ENCODE measurements around the gene B3GNT5.
A peak's percentile ranks its signal among the peaks of the same experiment; 100 is the strongest.
"Not testable (repeated sequence)": the region's sequence is repeated elsewhere in the genome, so short reads cannot be mapped to it uniquely, and the experiment has no call there.

B3GNT5 gene

DNA sequence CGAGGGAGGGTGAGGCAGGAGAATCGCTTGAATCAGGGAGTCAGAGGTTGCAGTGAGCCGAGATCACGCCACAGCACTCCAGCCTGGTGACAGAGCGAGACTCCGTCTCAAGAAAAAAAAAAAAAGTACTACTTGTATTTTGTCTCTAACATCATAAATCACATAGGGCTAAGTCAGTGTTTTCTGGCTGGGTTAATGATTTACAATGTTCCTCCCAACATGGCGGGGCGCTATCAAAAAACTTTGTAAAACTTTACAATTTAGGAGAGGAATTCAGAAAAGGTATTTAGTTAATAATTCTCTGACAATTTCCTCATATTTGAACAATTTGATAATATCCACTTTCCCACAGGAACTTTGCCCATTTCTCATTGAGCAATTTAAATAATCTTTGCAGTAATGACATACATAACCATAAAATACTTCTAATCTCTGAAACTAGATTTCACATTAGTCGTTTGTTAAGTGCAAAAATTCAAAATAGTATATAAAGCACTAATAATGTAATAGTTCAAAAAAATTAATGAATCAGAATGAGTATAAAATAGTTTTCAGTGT, 26.6 kb upstream of the B3GNT5 start:
- no peak overlapping the region for H3K27ac ChIP-seq
- H3K36me3 ChIP-seq, result no peaks in the 10 kb centered on the region
- no peak overlapping the region for H3K4me3 ChIP-seq
- H4K20me1 ChIP-seq, result no peaks in the 10 kb centered on the region
- no peak for TF ChIP-seq Cebpa-rat (IDR thresholded peaks at IDR 0.05)
- no peak overlapping the region for H3K4me2 ChIP-seq
- no peaks in the 10 kb centered on the region for H3K27me3 ChIP-seq
- H3K4me1 ChIP-seq, result 0 out of 2 replicates have a peak, but pooled peaks cover 6% of the 10 kb centered on the region
- no peaks in the 10 kb centered on the region for H3K9me3 ChIP-seq
- H3K9ac ChIP-seq, result no peak overlapping the region

DNA sequence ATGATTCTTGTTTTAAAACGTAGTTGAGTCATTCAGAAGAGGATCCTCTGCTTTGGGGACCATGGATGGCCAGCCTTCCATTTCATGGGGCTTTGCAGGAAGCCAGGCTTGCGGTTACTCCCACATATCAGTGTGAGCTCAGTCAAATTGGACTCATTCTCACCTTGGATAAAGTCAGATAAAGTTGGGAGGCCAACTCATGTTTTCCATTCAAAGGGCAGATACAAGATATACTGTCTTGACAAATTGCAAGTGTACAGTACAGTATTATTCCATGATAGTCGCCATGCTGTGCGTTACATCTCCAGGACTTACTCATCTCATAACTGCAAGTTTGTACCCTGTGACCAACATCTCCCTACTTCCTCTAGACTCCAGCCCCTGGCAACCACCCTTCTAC, 25.5 kb upstream of the B3GNT5 start:
- Histone ChIP-seq H3K9me3 (no peaks in the 10 kb centered on the region), H3K9ac (no peak overlapping the region), H3K36me3 (no peaks in the 10 kb centered on the region), H3K4me1 (0 out of 2 replicates have a peak, but pooled peaks cover 6% of the 10 kb centered on the region), H3K27me3 (no peaks in the 10 kb centered on the region), H3K4me2 (no peak overlapping the region), H4K20me1 (no peaks in the 10 kb centered on the region), H3K27ac (no peak overlapping the region), H3K4me3 (no peak overlapping the region)
- TF ChIP-seq Cebpa-rat (IDR thresholded peaks at IDR 0.05), result no peak

DNA sequence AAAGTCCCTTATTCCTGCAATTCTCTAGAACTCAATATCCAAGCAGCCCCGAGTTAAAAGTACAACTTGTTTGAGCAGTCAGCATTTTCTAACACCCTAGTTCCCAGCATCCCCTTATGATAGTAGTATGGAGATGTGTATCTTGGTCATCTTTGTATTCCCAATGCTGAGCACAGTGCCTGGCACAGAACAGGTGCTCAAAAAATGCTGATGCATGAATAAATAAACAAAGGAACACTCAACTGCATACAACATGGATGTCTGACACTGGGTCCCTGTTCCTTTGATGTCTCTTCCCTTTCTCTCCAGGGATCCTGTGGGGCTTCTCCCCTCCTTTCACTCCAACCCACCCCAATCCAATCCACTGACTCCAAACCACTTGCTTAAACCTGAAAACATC, 23.9 kb upstream of the B3GNT5 start:
- H3K9ac ChIP-seq, result no peak overlapping the region
- H3K9me3 ChIP-seq, result no peaks in the 10 kb centered on the region
- H3K4me1 ChIP-seq, result peaks cover 13% of the 10 kb centered on the region
- H4K20me1 ChIP-seq, result no peaks in the 10 kb centered on the region
- H3K27me3 ChIP-seq, result no peaks in the 10 kb centered on the region
- TF ChIP-seq Cebpa-rat (IDR thresholded peaks at IDR 0.05), result no peak
- H3K4me3 ChIP-seq, result no peak overlapping the region
- H3K27ac ChIP-seq, result no peak overlapping the region
- no peak overlapping the region for H3K4me2 ChIP-seq
- no peaks in the 10 kb centered on the region for H3K36me3 ChIP-seq

- not testable (repeated sequence) for H3K27ac ChIP-seq, H3K27me3 ChIP-seq, H3K4me2 ChIP-seq, H3K9ac ChIP-seq, H3K4me3 ChIP-seq, H3K36me3 ChIP-seq, H3K4me1 ChIP-seq, H3K9me3 ChIP-seq, H4K20me1 ChIP-seq
Observed at GRCh38 chr3:183230251-183230650, 22.8 kb upstream of the B3GNT5 start.

GRCh38 chr3:183230826-183231225, 22.2 kb upstream of the B3GNT5 start:
- H3K4me3 ChIP-seq, result no peak overlapping the region
- no peaks in the 10 kb centered on the region for H4K20me1 ChIP-seq
- no peaks in the 10 kb centered on the region for H3K27me3 ChIP-seq
- no peak overlapping the region for H3K9ac ChIP-seq
- H3K9me3 ChIP-seq, result no peaks in the 10 kb centered on the region
- no peak overlapping the region for H3K27ac ChIP-seq
- H3K36me3 ChIP-seq, result no peaks in the 10 kb centered on the region
- TF ChIP-seq Cebpa-rat (IDR thresholded peaks at IDR 0.05), result no peak
- no peak overlapping the region for H3K4me2 ChIP-seq
- H3K4me1 ChIP-seq, result peaks cover 9% of the 10 kb centered on the region

DNA sequence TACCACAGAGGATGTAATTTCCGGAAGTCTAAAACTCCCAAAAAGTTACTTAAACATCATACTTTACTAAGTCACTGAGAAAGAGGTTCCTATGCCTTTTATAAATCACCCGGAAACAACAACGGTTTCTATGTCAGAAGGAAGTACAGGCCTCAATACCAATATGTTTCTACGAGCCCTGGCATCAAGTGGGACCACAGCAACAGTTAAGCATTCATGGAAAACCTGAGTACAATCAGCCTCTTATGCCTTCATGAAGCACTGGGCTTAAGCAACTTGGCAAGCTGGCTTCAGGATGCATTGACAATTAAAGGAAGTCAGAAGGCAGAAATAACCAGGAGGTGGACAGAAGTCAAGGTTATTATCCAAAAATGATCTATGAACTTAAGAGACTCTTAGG, 19.1 kb upstream of the B3GNT5 start:
- peaks cover 6% of the 10 kb centered on the region; the same call in 1 of the 2 replicates for H3K9me3 ChIP-seq
- H3K4me1 ChIP-seq, result peaks cover 9% of the 10 kb centered on the region
- no peaks in the 10 kb centered on the region for H4K20me1 ChIP-seq
- H3K4me2 ChIP-seq, result peak overlapping the region; percentile 27
- TF ChIP-seq Cebpa-rat (IDR thresholded peaks at IDR 0.05), result no peak
- no peaks in the 10 kb centered on the region for H3K36me3 ChIP-seq
- H3K9ac ChIP-seq, result no peak overlapping the region
- H3K27me3 ChIP-seq, result no peaks in the 10 kb centered on the region
- no peak overlapping the region; the same call in 1 of the 2 replicates for H3K27ac ChIP-seq
- no peak overlapping the region for H3K4me3 ChIP-seq

- H4K20me1 ChIP-seq, result no peaks in the 10 kb centered on the region
- H3K27ac ChIP-seq, result no peak overlapping the region
- H3K36me3 ChIP-seq, result peaks cover 12% of the 10 kb centered on the region
- H3K4me1 ChIP-seq, result peaks cover 6% of the 10 kb centered on the region
- no peak overlapping the region for H3K9ac ChIP-seq
- no peak overlapping the region for H3K4me3 ChIP-seq
- H3K9me3 ChIP-seq, result peaks cover 41% of the 10 kb centered on the region
- H3K4me2 ChIP-seq, result no peak overlapping the region
- TF ChIP-seq Cebpa-rat (IDR thresholded peaks at IDR 0.05), result no peak
- no peaks in the 10 kb centered on the region for H3K27me3 ChIP-seq
Observed at GRCh38 chr3:183239046-183239445, 14.0 kb upstream of the B3GNT5 start.

GRCh38 chr3:183242431-183242830, 10.6 kb upstream of the B3GNT5 start:
- H3K9me3 ChIP-seq, result peaks cover 42% of the 10 kb centered on the region
- no peak overlapping the region for H3K9ac ChIP-seq
- no peaks in the 10 kb centered on the region for H4K20me1 ChIP-seq
- H3K4me2 ChIP-seq, result no peak overlapping the region
- H3K4me3 ChIP-seq, result no peak overlapping the region
- TF ChIP-seq Cebpa-rat (IDR thresholded peaks at IDR 0.05), result no peak
- peaks cover 7% of the 10 kb centered on the region; the same call in 1 of the 2 replicates for H3K4me1 ChIP-seq
- H3K27me3 ChIP-seq, result no peaks in the 10 kb centered on the region
- peaks cover 12% of the 10 kb centered on the region for H3K36me3 ChIP-seq
- H3K27ac ChIP-seq, result no peak overlapping the region

DNA sequence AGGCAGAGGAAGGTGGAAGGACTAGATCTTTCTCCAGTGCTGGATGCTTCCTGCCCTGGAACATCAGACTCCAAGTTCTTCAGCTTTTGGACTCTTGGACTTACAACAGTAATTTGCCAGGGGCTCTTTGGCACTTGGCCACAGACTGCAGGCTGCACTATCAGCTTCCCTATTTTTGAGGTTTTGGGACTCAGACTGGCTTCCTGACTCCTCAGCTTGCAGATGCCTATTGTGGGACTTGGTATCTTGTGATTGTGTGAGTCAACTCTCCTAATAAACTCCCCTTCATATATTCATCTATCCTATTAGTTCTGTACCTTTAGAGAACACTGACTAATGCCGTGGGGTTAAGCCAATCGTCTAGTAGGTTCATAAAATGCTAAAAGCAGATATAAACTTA, 8.8 kb upstream of the B3GNT5 start:
- no peak overlapping the region for H3K27ac ChIP-seq
- no peaks in the 10 kb centered on the region for H3K27me3 ChIP-seq
- H3K9me3 ChIP-seq, result peaks cover 36% of the 10 kb centered on the region
- H3K9ac ChIP-seq, result no peak overlapping the region
- H3K4me3 ChIP-seq, result no peak overlapping the region
- H3K4me1 ChIP-seq, result peaks cover 15% of the 10 kb centered on the region
- H4K20me1 ChIP-seq, result no peaks in the 10 kb centered on the region
- H3K36me3 ChIP-seq, result peaks cover 12% of the 10 kb centered on the region
- no peak overlapping the region for H3K4me2 ChIP-seq
- no peak for TF ChIP-seq Cebpa-rat (IDR thresholded peaks at IDR 0.05)

DNA sequence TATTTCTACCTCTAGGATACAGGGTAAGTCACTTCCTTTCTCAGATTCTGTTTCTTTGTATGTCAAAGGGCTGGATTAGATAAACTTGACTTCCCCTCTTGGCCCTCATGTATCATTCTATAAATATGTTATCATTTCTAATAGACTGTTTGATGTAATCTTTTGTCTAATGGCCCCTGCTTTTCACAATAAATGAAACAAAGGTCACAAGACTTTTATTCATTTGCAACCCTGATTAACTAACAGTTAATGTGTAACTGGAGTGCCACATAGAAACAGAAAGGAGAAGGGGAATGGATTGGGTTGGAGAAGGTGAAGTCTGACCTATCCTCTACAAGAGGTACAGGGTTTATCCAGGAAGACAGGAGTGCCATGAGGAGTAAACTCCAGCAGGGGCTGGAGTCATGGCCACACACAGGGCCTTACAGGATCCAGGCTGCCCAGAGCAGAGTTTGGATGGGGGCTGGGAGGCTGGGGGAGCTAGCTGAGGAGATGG, 8.0 kb upstream of the B3GNT5 start:
- Histone ChIP-seq H3K9me3 (peaks cover 36% of the 10 kb centered on the region), H3K36me3 (peaks cover 12% of the 10 kb centered on the region), H3K4me1 (peaks cover 19% of the 10 kb centered on the region), H3K9ac (no peak overlapping the region), H3K4me2 (no peak overlapping the region), H4K20me1 (no peaks in the 10 kb centered on the region), H3K27me3 (no peaks in the 10 kb centered on the region), H3K4me3 (no peak overlapping the region), H3K27ac (no peak overlapping the region)
- TF ChIP-seq Cebpa-rat (IDR thresholded peaks at IDR 0.05), result no peak
